Gastroesophageal sphincter (tissue), 3 donors: Measurements from ENCODE around the gene ECI1.

Source experiments
- CTCF ChIP-seq, 4 experiments: fragments of 200-600 bp in 2 of 4; fragments of 450-650 bp in 2 of 4; sonication (generic) in 1 of 4; IDR thresholded peaks; one replicate each; pipeline ENCODE4 v1.5.1; 2017 to 2019; ENCODE audit warnings: antibody characterized with exemption in 4 of 4, mild to moderate bottlenecking in 2 of 4, moderate library complexity in 2 of 4
- EP300 ChIP-seq: sonication (generic); formaldehyde crosslinking; IDR thresholded peaks from one replicate; pipeline ENCODE4 v1.6.1; 2017; ENCODE audit warnings: antibody characterized with exemption, mild to moderate bottlenecking

- no peak for TF ChIP-seq CTCF (IDR thresholded peaks at IDR 0.05)
- TF ChIP-seq EP300 = no peak
These were observed 35.2 kb upstream of the ECI1 start for GRCh38 chr16:2286550-2286949.
